Smooth muscle cell (in vitro differentiated cells): ENCODE measurements around the gene BBS4. TPM values are rescaled to one million over a fixed set of nuclear protein-coding genes. Genes with fewer than 3 reads are reported as not detected.
"Not testable (repeated sequence)": the region's sequence is repeated elsewhere in the genome, so short reads cannot be mapped to it uniquely, and the experiment has no call there.

ENCODE experiments used
- DNase-seq: peaks from one replicate; lab custom pipeline; 2025; ENCODE audit not compliant: unreplicated experiment; lab: John Stamatoyannopoulos, UW
- H2AFZ ChIP-seq: fragments of 200-600 bp; sonication (generic); 2 replicates; pipeline ENCODE4 v1.6.0; 2016; ENCODE audit warnings: antibody characterized with exemption, low read depth, mild to moderate bottlenecking
- H3F3A ChIP-seq: fragments of 200-600 bp; sonication (generic); 2 replicates; pipeline ENCODE4 v1.6.0; 2017; ENCODE audit warnings: antibody characterized with exemption, low read depth
- H3K27ac ChIP-seq: fragments of 200-600 bp; sonication (generic); 2 replicates; pipeline ENCODE4 v1.5.1; 2016; ENCODE audit warnings: low read depth, mild to moderate bottlenecking
- H3K27me3 ChIP-seq: fragments of 200-600 bp; sonication (generic); 2 replicates; pipeline ENCODE4 v1.6.1; 2016; ENCODE audit warnings: low read depth, mild to moderate bottlenecking
- H3K36me3 ChIP-seq: fragments of 200-600 bp; sonication (generic); 2 replicates; pipeline ENCODE4 v1.5.1; 2016; ENCODE audit warnings: low read depth
- H3K4me1 ChIP-seq: fragments of 200-600 bp; sonication (generic); 2 replicates; pipeline ENCODE4 v1.5.1; 2016; ENCODE audit warnings: low read depth
- H3K4me2 ChIP-seq: fragments of 200-600 bp; sonication (generic); 2 replicates; pipeline ENCODE4 v1.6.0; 2016; ENCODE audit warnings: mild to moderate bottlenecking
- H3K4me3 ChIP-seq: fragments of 200-600 bp; sonication (generic); 2 replicates; pipeline ENCODE4 v1.5.1; 2016; ENCODE audit warnings: mild to moderate bottlenecking
- H3K79me2 ChIP-seq: fragments of 200-600 bp; sonication (generic); 2 replicates; pipeline ENCODE4 v1.6.0; 2016; ENCODE audit warnings: low read depth, mild to moderate bottlenecking
- H3K9ac ChIP-seq: fragments of 200-600 bp; sonication (generic); 2 replicates; pipeline ENCODE4 v1.6.0; 2016; ENCODE audit warnings: low read depth
- H3K9me3 ChIP-seq: fragments of 200-600 bp; sonication (generic); replicated peaks from 2 replicates; pipeline ENCODE4 v1.5.1; 2016; ENCODE audit warnings: low read depth
- H4K20me1 ChIP-seq: fragments of 200-600 bp; sonication (generic); 2 replicates; pipeline ENCODE4 v1.6.0; 2016; ENCODE audit warnings: low read depth
- WGBS: methylation state at CpG from one replicate; pipeline ENCODE4 v1.1.7; 2016; ENCODE audit warnings: low lambda C conversion rate; 5-methylcytosine and 5-hydroxymethylcytosine counted together
- polyA plus RNA-seq: library from polyadenylated mRNA; unstranded; fragments of >200 nt; fragmentation: Nextera tagmentation; extraction: Ambion mirVana; gene quantifications from 2 replicates; pipeline ENCODE4 v1.2.1, GENCODE V29; 2016
- total RNA-seq: library from RNA; depleted of rRNA; stranded (reverse); fragments of >200 nt; gene quantifications from 2 replicates; pipeline ENCODE4 v1.2.3, GENCODE V29; 2014
- TF ChIP-seq, protein P1 (sequence below): fragments of 200-600 bp; sonication (generic); IDR thresholded peaks from 2 replicates; pipeline ENCODE4 v1.5.1; 2017; ENCODE audit warnings: borderline replicate concordance, mild to moderate bottlenecking, antibody characterized with exemption; ENCODE audit not compliant: insufficient read depth, poor library complexity, severe bottlenecking

The BBS4 gene
- total and polyA plus RNA-seq, 2 experiments from 2014 or later, result 23.0 to 88.2 TPM

DNA sequence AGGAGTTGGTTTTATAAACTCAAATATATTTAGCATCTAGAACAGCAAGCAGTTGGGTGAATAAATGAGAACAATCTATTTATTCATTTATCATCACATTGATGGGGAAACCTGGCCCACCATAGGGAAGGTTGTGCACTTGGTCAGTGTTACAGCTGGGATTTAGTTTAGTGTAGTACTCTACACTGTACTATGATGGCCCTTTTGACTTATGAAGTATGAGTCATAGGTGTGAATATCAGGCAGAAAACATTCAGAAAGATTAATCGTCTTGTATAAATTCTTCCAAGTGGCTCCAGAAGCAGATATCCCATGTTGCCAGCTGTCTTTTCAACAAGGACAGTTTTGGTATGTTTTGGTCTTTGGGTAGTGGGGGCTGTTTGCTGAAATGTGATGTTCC, 38.0 kb downstream of the BBS4 start:
- Histone ChIP-seq H3K4me3 (no peak overlapping the region), H3K9ac (no peak overlapping the region), H2AFZ (no peak overlapping the region), H3K36me3 (no peaks in the 10 kb centered on the region), H3K27ac (no peak overlapping the region), H3K27me3 (no peaks in the 10 kb centered on the region), H3K4me2 (no peak overlapping the region), H3K9me3 (no peaks in the 10 kb centered on the region), H4K20me1 (no peaks in the 10 kb centered on the region), H3K79me2 (no peaks in the 10 kb centered on the region), H3F3A (no peaks in the 10 kb centered on the region), H3K4me1 (no peaks in the 10 kb centered on the region)
- no peak for DNase-seq
- WGBS, result 85% methylated on average over 1 of the region's 1 CpG
- TF ChIP-seq, protein P1, sequence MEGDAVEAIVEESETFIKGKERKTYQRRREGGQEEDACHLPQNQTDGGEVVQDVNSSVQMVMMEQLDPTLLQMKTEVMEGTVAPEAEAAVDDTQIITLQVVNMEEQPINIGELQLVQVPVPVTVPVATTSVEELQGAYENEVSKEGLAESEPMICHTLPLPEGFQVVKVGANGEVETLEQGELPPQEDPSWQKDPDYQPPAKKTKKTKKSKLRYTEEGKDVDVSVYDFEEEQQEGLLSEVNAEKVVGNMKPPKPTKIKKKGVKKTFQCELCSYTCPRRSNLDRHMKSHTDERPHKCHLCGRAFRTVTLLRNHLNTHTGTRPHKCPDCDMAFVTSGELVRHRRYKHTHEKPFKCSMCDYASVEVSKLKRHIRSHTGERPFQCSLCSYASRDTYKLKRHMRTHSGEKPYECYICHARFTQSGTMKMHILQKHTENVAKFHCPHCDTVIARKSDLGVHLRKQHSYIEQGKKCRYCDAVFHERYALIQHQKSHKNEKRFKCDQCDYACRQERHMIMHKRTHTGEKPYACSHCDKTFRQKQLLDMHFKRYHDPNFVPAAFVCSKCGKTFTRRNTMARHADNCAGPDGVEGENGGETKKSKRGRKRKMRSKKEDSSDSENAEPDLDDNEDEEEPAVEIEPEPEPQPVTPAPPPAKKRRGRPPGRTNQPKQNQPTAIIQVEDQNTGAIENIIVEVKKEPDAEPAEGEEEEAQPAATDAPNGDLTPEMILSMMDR, result no peak

DNA sequence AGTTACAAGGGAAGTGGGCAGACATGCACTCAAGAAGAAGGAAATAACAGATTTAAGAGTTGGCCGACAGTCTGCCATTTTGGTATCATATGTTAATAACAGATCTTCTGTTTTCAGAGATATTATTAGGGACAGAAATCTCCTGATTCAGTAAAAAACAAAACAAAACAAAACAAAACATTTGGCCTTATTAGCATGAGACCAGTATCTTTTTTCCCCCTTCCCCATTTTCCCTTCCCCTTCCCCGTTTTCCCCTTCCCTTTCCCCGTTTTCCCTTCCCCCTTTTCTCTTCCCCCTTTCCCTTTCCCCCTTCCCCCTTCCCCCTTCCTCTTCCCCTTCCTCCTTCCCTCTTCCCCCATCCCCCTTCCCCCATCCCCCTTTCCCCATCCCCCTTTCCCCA, 39.4 kb downstream of the BBS4 start:
- Histone ChIP-seq H3F3A (no peaks in the 10 kb centered on the region), H3K4me2 (no peak overlapping the region), H3K36me3 (no peaks in the 10 kb centered on the region), H2AFZ (no peak overlapping the region), H3K4me3 (no peak overlapping the region), H3K27ac (no peak overlapping the region), H3K4me1 (no peaks in the 10 kb centered on the region), H4K20me1 (no peaks in the 10 kb centered on the region), H3K9ac (no peak overlapping the region), H3K9me3 (no peaks in the 10 kb centered on the region), H3K79me2 (no peaks in the 10 kb centered on the region), H3K27me3 (no peaks in the 10 kb centered on the region)
- TF ChIP-seq, protein P1, result no peak
- 60% methylated on average over 3 of the region's 3 CpGs for WGBS
- DNase-seq, result no peak

DNA sequence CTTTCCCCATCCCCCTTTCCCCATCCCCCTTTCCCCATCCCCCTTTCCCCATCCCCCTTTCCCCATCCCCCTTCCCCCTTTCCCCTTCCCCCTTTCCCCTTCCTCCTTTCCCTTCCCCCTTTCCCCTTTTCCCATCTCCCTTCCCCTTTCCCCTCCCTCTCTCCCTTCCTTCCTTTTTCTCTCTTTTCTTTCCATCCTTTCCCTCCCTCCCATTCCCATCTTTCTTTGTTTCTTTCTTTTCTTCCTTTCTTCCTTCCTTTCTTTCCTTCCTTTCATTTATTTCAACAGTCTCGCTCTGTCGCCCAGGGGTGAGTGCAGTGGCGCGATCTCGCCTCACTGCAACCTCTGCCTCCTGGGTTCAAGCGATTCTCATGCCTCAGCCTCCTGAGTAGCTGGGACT, 39.8 kb downstream of the BBS4 start:
- not testable (repeated sequence) for H2AFZ ChIP-seq, H3K9ac ChIP-seq, H3K36me3 ChIP-seq, H3K4me3 ChIP-seq, DNase-seq, H3K27me3 ChIP-seq, H3F3A ChIP-seq, H3K4me1 ChIP-seq, H3K9me3 ChIP-seq, H3K79me2 ChIP-seq, H4K20me1 ChIP-seq, H3K4me2 ChIP-seq, H3K27ac ChIP-seq
- 98% methylated on average over 6 of the region's 6 CpGs for WGBS

DNA sequence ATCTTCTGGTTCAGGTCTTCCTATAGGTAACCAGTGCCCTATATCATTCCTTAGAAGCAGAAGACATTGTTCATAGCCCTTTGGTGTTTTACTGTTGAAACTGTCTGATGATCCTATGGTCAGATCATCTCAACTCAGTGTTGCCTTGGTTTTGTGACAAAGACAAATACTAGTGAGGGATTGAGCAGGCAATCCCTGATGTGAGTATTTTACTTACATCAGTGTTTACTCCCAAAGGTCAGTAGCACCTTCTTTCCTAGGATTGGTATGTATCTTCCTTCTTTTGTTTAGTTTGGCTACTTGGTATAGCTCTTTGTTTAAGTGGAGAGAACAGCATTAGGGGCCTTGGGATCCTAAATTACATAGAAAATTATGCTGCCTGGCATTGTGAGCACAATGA, 41.1 kb downstream of the BBS4 start:
- H3F3A ChIP-seq, result no peaks in the 10 kb centered on the region
- no peak overlapping the region for H3K9ac ChIP-seq
- no peaks in the 10 kb centered on the region for H3K9me3 ChIP-seq
- H4K20me1 ChIP-seq, result no peaks in the 10 kb centered on the region
- no peak overlapping the region for H3K4me3 ChIP-seq
- H3K27me3 ChIP-seq, result no peaks in the 10 kb centered on the region
- no peak overlapping the region for H3K27ac ChIP-seq
- no peak overlapping the region for H3K4me2 ChIP-seq
- TF ChIP-seq, protein P1, result no peak
- no peaks in the 10 kb centered on the region for H3K79me2 ChIP-seq
- H3K36me3 ChIP-seq, result no peaks in the 10 kb centered on the region
- H2AFZ ChIP-seq, result no peak overlapping the region
- no peaks in the 10 kb centered on the region for H3K4me1 ChIP-seq
- DNase-seq, result no peak

DNA sequence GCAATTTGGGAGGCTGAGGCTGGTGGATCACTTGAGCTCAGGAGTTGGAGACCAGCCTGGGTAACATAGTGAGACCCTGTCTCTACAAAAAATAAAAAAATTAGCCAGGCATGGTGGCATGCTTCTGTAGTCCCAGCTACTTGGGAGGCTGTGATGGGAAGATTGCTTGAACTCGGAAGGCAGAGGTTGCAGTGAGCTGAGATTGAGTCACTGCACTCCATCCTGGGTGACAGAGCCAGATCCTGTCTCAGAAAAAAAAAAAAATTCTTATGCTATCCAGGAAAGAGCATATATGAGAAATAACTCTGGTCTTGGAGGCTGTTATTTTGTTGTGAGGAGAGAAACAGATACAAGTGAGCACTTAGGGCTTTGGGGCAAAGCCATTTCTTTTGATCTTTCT, 42.2 kb downstream of the BBS4 start:
- H3K4me3 ChIP-seq, H3K4me2 ChIP-seq, H2AFZ ChIP-seq, H3K36me3 ChIP-seq, H3K4me1 ChIP-seq, H3K27me3 ChIP-seq, H3K9me3 ChIP-seq, H3K79me2 ChIP-seq, H3F3A ChIP-seq, H4K20me1 ChIP-seq, DNase-seq, H3K9ac ChIP-seq, H3K27ac ChIP-seq: not testable (repeated sequence)
- 53% methylated on average over 1 of the region's 1 CpG for WGBS
